Epithelial cell of proximal tubule (primary cell): ENCODE data around the gene OSBP2. TPM values are rescaled to one million over a fixed set of nuclear protein-coding genes. Genes with fewer than 3 reads are reported as not detected.
"Not testable (repeated sequence)": the region's sequence is repeated elsewhere in the genome, so short reads cannot be mapped to it uniquely, and the experiment has no call there.

Experiments used
- DNase-seq: peaks from one replicate; pipeline ENCODE4 v3.0.0-alpha.2; 2011; ENCODE audit warnings: low read depth
- H3K4me3 ChIP-seq: 2 replicates; pipeline ENCODE4 v1.5.1; 2011; ENCODE audit warnings: low read depth, mild to moderate bottlenecking, low read length
- total RNA-seq: library from RNA; depleted of rRNA; stranded (reverse); fragments of >200 nt; gene quantifications from 2 replicates; pipeline ENCODE4 v1.2.3, GENCODE V29; 2015
- TF ChIP-seq, protein P1 (sequence below): conservative IDR thresholded peaks from 2 replicates; pipeline ENCODE4 v1.5.1; 2012; ENCODE audit warnings: low read depth, mild to moderate bottlenecking, low read length

Gene OSBP2
- total RNA-seq, 1 donor from 2014 or later = 1.3 TPM

- DNase-seq = peak; percentile 39
These were observed 69.4 kb downstream of the OSBP2 start for GRCh38 chr22:30763815-30764673.

GRCh38 chr22:30767661-30768060 lies 73.0 kb downstream of the OSBP2 start:
- no peak for DNase-seq
- TF ChIP-seq, protein P1, sequence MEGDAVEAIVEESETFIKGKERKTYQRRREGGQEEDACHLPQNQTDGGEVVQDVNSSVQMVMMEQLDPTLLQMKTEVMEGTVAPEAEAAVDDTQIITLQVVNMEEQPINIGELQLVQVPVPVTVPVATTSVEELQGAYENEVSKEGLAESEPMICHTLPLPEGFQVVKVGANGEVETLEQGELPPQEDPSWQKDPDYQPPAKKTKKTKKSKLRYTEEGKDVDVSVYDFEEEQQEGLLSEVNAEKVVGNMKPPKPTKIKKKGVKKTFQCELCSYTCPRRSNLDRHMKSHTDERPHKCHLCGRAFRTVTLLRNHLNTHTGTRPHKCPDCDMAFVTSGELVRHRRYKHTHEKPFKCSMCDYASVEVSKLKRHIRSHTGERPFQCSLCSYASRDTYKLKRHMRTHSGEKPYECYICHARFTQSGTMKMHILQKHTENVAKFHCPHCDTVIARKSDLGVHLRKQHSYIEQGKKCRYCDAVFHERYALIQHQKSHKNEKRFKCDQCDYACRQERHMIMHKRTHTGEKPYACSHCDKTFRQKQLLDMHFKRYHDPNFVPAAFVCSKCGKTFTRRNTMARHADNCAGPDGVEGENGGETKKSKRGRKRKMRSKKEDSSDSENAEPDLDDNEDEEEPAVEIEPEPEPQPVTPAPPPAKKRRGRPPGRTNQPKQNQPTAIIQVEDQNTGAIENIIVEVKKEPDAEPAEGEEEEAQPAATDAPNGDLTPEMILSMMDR = no peak
- H3K4me3 ChIP-seq = no peak overlapping the region

More at GRCh38 chr22:30763815-30764673, 69.4 kb downstream of the OSBP2 start:
- no peak overlapping the region for H3K4me3 ChIP-seq
- TF ChIP-seq, protein P1 = peak; percentile 76

DNA sequence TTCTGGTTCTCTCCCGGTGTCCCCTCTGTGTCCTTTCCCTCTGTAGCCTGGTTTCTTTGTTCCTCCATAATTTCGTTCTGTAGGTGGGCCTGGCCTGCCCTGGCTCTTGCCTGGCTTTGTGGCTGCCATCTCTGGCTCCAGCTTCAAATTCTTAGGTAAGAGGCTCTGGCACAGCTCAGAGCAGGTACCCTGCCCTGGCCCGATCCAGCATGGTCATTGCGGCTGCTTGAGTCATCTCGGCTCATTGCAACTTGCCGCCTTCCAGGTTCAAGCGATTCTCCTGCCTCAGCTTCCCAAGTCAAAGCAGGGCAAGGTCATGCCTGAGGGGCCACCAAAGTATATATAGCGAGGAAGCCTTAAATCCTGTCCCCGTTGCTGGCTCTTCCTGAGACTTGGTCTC lies 76.0 kb downstream of the OSBP2 start:
- DNase-seq = no peak
- H3K4me3 ChIP-seq = no peak overlapping the region
- TF ChIP-seq, protein P1 = no peak

GRCh38 chr22:30773919-30774318 lies 79.2 kb downstream of the OSBP2 start:
- no peak overlapping the region for H3K4me3 ChIP-seq
- TF ChIP-seq, protein P1 = no peak
- no peak for DNase-seq

- H3K4me3 ChIP-seq = no peak overlapping the region
- TF ChIP-seq, protein P1 = no peak
- DNase-seq = no peak
These were observed 79.9 kb downstream of the OSBP2 start for GRCh38 chr22:30774566-30774965.

- TF ChIP-seq, protein P1 = no peak
- H3K4me3 ChIP-seq = no peak overlapping the region
- no peak for DNase-seq
These were observed 81.8 kb downstream of the OSBP2 start for GRCh38 chr22:30776476-30776875.

- not testable (repeated sequence) for H3K4me3 ChIP-seq, DNase-seq
These were observed 82.5 kb downstream of the OSBP2 start for GRCh38 chr22:30777146-30777545.
